Stimulated activated CD4-positive, alpha-beta T cell treated with anti-CD3 and anti-CD28 coated beads, TNF-alpha, amount 100 ng/mL, for 1 hour (primary cell): Measurements from ENCODE around the gene PRKCE.

Source experiments
- DNase-seq, 3 donors: peaks; one replicate each; pipeline ENCODE4 v3.0.0-alpha.2; 2020; ENCODE audit warnings: low read depth in 3 of 3, low spot score in 1 of 3

PRKCE gene

GRCh38 chr2:45925636-45926366 is 274.3 kb downstream of the PRKCE start:
- DNase-seq, result no peak

GRCh38 chr2:45928946-45929345 is 277.5 kb downstream of the PRKCE start:
- DNase-seq, result no peak

GRCh38 chr2:45929674-45930395 is 278.4 kb downstream of the PRKCE start:
- DNase-seq, result no peak

DNA sequence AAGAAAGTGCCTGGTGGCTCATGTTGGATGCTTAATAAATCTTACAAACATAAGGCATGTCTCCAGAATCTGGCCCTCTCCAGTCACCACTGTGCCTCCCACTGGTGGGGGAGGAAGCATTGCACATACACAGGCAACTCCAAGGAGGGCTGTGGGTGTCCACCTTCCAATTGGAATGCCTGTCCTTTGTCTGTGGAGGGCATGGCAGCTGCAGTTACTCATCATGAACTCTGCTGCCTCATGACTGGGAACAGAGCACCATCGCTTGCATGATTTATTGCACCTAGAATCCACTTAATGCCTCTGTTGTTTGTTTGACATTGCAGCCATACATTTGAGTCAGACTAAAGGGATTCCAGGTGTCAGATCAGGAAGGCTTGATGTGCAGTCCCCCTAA is 278.9 kb downstream of the PRKCE start:
- DNase-seq, result no peak

GRCh38 chr2:45932278-45932975 is 281.0 kb downstream of the PRKCE start:
- DNase-seq, result no peak

GRCh38 chr2:45935791-45936622 is 284.5 kb downstream of the PRKCE start:
- DNase-seq, result peak in 1 of 3 donors; percentile 3

- no peak for DNase-seq
Measured at GRCh38 chr2:45936623-45936979, 285.1 kb downstream of the PRKCE start.

DNA sequence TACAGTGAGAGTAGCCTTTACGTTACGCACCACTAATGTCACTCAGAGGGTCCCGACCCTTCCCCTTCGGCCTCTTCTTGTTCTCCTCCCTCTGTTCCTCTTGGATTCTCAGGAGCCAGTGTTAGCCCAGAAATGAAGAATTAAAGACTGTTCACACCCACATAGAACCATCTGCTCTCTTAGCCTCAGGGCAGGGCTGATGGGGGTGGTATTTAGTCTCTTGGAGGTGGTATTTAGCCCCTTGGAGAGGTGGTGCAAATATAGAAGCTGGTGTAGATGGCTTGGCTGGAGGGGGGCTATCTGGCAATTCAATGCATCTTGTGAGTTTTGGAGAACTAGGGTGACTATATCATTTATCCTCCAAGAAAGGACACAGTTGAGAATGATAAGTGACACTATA is 286.5 kb downstream of the PRKCE start:
- DNase-seq, result no peak

DNA sequence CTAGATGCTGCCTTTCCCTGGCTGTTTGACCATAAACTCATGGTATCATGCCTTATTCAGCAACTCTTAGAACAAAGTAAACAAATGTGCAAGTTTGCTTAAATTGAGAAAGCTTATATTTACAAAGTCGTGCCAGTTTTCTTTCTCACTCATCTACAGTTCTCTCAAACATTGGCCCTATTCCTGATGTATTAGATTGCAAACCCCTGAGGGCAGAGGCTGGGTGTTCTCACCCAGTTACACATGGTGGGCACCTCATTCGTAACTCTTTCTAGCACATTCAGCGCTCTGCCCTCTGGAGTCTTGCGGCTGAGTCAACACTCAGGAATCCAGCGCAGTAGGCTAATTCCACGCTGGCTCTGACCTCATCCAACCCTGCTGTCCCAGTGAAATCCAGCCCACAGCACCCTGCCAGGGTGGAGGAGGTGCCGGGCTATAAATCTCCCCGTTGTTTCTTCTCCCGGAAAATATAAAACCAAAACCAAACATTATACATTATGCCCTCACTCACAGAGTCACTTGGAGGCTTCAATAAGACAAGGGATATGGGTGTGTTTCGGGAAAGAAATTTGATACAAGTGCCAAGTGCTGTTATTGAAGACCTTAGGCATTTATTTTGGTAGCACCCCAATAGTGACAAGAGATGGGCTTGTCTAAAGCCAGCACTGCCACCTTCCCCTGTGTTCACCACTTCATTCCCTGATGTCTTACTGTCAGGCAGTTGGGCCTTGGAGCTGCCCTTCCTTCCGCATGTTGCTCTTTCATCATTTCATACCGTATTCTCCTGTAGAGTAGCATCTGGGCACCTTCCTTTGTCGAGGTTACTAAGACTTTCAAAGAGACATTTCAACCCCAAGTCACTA is 287.4 kb downstream of the PRKCE start:
- DNase-seq, result no peak

GRCh38 chr2:45941531-45942236 is 290.2 kb downstream of the PRKCE start:
- DNase-seq, result no peak

DNA sequence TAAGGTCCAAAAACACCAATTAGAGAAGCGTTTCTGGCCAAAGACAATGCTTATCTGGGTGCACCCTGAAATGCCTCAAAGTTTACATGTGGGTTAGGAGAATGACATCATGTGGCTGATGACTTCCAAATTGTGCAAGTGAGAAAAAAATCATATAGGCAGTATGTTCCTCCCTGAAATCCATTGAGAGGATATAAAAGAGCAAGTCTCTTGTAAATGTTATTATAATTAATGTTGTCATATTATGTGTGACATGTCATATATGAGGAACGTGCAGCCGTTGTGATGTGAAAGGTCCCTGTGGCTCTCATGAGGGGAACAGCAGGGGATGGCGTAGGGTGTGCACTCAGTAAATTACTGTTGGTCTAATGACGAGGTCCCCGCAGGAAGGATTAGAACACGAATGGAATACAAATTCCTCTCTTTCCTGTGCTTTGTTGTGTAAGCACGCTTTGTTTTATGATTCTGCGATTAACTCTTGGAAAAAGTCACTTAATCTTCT is 290.8 kb downstream of the PRKCE start:
- DNase-seq, result no peak

GRCh38 chr2:45943219-45944044 is 292.0 kb downstream of the PRKCE start:
- DNase-seq, result no peak

DNA sequence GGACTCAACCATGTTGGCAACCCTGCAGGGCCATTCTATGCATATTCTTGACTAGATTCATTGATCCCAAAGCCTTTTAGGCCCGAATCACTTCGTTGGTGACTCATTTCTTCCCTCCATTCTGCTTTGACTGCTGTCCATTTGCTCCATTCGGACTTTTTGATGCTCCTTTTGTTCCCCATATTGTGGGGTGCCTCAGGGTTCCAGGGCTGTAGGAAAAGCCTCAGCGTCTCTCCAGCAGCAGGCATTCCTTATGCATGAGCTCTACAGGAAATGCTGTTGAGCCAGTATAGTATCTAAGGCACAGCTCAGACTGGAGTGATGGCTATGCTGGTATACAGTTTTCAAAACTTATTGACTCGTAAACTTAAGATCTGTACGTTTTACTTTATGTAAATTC is 292.6 kb downstream of the PRKCE start:
- DNase-seq, result no peak

DNA sequence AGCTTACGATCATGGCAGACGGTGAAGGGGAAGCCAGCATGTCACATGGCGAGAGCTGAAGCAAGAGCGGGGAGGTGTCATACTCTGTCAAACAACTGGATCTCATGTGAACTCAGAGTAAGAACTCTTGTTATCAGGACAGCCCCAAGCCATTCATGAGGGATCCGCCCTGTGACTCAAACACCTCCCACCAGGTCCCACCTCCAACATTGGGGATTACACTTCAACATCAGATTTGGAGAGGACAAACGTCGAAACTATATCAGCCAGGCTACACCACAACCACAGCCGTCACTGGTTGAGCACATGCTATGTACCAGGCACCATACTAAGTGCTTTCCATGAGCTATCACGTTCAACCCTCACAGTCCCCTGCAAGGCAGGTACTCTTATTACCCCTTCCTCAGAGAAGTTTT is 293.8 kb downstream of the PRKCE start:
- DNase-seq, result no peak

DNA sequence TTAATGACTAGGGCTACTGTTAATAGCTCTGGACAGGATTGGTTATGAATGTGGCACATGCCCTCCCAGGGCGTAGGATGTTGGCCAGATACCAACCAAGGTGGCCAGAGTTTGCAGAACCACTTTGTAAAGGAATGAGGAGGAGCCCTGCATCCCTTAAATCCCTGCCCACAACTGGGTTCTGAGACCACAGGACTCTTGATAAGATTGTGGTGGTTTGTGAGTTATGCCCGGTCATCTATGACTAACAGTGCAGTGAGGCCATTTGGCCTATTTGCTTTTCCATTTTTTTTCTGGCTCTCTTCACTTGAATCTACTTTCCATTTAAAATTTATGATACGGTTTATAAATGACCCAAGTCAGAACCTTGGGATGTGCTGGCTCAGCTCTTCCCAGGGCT is 294.5 kb downstream of the PRKCE start:
- DNase-seq, result no peak

- DNase-seq, result no peak
Measured at GRCh38 chr2:45950606-45951005, 299.1 kb downstream of the PRKCE start.

DNA sequence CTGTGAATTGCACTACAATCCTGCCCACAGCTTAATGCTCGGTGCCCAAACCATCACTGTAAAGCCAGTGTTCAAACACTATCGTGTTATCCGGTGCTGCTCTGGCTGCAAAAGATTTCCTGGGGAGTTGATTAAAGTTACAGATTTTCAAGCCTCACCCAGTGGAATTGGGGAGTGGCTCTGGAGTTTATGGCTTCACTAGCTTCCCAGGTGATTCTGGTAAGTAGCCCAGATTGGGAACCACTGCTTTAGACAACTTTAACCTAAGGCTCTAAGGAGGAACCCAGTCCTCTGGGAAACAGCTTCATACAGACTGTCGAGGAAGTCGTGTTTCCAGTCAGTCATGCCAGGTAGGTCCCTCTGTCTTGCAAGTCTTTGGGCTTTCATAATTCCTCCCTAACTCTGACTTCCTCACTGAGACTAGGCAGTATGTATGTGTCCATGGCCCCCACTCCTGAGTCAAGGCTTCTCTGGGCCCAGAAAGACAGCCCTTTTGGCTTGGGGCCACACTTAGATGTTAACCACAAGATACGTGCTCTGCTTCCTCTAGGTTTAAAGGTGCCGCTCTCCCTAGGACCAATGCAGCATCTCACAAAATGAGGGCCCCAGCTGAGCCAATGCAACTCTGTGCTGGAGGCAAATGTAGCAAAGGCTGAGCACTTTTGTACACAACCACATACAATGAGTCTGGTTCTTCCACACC is 299.7 kb downstream of the PRKCE start:
- no peak for DNase-seq

DNA sequence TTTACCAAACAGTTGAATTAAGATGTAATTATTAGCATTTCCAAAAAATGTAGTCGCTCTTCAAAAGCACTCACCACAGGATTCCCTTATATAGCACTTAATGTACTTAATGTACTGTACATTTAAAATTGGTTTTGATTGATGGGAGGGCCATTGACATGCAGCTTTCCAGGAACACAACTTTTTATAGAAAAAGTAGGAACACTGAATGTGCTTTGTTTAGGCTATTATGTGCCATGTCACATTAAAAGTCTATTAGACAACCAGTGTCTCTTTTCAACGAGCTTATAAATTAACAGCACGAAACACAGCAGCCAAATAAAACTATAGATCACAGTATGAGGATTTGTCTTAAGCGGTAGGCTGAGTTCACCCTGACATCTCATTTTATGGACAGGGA is 301.1 kb downstream of the PRKCE start:
- DNase-seq, result no peak
